Hepatic stellate cell (primary cell): Measurements from ENCODE around the gene SUSD1.
A peak's percentile ranks its signal among the peaks of the same experiment; 100 is the strongest.

Source experiments
- DNase-seq: peaks from one replicate; pipeline ENCODE4 v3.0.0; 2011; ENCODE audit warnings: low spot score

Gene SUSD1

DNA sequence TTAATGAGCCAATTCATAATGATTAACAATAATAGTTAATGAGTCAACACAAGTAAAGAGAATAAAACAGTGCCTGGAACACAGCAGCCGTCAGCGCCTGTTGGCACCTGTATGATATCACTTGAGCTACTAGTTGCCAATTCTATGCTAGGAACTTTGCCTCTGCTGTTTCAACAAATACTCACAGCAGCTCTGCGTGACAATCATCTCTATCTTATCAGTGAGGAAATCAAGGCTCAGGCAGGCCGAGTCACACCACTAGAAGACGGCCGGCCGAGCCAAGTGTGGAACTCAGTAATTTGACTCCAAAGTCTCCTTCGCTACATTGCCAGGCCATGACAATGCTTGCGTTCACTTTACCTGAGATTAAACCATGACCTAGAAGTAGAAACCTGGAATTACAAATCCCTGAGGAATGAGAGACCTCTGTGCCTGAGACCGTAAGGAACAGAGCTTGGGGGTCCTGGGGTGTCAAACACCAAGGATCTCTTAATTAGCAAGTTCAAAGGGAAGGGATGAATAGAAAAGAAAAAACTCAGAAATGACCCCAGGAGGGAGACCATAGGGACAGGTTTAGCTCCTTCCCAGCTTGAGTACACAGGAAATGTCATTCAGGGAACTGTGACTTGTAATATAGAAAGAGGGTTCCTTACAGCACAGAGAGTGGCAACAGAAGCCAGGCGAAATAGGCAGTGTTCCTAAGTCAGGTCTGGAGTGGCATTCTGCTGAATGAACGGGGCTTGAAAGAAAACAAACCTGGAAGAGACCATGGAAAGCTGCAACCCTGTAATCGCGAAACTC is 109.1 kb downstream of the SUSD1 start:
- DNase-seq: peak; percentile 19

- no peak for DNase-seq
Observed at GRCh38 chr9:112064871-112065270, 110.2 kb downstream of the SUSD1 start.

DNA sequence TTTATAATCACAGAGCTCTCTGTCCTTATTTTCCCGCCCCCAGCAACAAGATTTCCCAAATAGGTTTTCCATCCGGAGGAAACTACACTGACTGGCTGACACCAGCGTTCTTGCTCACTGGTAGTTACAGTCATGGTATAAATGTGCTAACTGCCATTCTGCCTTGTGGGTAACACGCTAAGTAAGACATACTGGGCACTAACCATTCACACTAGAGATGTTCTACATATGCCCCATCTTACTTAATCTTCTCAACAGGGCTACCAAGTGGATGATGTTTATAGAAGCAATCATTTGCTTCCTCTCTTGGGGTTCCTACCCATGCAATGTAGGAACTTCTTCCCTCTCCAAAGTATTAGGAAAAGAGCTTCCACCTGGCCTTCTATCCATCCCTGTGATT is 111.5 kb downstream of the SUSD1 start:
- DNase-seq: no peak

DNA sequence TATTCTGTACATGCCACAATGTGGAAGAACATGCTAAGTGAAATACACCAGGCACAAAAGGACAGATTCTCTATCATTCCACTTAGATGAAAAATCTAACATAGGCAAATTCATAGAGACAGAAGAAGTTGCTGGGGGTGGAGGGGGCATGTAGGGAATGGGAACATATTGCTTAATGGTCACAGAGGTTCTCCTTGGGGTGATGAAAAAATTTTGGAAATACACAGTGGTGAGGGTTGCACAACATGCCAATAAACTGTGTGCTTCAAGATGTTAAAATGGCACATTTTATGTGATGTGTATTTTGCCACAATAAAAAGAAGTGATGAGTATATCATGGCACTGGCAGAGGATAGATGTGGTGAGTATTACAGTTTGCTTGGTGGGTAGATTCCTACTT is 111.9 kb downstream of the SUSD1 start:
- no peak for DNase-seq

GRCh38 chr9:112061152-112061740 is 113.9 kb downstream of the SUSD1 start:
- DNase-seq: peak; percentile 83

DNA sequence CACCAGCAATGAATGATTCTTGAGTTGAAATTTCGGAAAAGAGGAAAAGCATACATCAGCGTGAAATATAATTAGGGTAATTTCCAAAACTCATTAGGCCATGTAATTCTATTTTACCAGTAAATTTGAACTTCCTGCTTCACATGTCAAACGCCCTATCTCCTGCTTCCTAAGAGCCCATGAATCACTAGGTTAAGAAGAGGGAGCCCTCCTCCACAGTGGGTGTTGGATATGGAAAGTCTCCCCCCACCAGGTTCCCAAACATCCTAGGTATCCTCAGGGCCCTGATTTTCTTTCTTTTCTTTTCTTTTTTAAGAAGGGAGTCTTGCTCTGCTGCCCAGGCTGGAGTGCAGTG is 115.2 kb downstream of the SUSD1 start:
- no peak for DNase-seq

DNA sequence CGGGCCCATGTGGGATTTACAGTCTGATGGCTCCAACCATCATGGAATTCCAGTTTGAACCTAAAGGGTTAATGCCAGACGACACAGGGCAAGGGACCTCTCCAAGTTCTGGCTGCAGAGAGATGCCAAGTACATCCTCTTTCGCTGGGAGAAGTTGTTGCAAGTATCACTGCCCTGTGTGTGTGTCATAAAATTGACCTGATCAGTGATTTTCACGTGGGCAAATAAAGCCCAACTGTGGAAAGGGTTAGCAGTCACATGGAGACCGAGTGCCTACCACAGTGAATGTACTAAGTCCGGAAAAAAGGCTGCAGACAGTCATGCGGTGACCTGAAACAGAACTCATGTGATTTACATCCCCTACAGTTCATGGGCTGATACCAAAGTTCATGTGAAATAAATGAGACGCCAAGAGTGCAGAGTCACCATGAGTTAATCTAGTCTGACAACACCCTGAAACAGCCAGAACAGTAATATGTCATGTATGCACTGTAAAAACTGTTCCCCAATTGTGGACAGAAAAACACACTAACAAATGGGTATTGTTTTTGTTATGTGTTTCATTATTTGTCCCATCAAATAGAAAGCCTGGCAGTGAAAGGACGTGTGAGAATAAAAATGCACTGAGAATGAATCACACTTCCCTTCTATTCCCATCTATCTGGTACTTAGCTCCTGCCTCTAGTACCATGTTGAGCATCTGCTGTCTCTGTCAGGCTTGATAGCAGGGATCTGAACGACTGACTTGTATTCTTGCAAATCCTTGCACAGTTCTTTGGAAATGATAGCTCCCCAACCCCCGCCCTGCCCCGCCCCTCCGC is 115.7 kb downstream of the SUSD1 start:
- DNase-seq: peak; percentile 35

GRCh38 chr9:112056996-112057395 is 118.1 kb downstream of the SUSD1 start:
- DNase-seq: no peak

DNA sequence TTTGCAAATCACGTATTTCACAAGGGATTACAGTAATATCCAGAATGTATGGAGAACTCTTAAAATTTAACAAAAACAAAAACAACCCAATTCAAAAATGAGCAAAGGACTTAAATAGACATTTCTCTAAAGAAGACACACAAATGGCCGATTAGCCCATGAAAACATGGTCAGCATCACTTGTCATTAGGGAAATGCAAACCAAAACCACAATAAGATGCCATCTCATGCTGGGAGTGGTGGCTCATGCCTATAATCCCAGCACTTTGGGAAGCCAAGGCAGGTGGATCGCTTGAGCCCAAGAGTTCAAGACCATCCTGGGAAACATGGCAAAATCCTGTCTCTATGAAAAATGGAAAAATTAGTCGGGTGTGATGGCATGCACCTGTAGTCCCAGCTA is 120.2 kb downstream of the SUSD1 start:
- no peak for DNase-seq

- no peak for DNase-seq
Observed at GRCh38 chr9:112051812-112052211, 123.3 kb downstream of the SUSD1 start.

DNA sequence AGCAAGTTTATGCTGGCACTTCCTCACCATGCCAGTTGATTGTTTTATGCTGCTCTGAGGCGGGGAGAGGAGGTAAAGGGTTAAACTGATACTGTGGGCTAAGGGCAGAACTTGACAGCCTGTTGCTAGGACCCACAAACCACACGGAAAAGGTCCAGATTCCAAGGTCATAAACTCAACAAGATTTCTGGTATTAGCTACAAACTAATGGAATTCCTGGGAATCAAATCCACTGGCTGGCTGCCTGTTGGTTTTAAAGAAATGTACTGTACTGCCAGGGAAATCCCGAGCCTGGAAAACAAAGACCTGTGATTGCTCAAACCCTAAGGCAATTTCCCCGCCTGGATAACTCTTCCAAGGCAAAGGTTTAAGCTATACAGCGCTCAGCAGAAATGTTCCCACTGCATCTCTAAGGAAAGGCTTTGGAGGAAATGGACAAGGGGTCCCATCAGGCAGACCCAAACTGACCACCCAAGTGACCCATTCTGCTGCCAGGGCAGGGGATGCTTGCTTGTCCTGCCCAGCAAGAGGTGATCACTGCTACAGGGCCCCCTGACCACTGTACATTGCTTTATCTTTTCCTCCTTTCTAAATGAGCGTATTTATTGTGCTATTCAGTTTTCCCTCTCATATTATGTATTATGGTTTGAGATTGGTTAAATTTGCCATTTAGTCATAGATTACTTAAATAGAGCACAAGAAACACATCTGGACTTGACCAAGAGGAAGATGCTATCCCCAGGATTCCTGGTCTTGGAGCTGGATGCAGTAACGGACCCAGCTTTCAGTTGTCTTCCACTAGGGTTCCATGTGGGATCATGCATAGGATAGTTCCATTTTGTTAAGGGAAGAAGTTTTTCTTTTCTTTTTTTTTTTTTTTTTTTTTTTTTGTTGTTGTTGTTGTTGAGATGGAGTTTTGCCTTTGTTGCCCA is 124.3 kb downstream of the SUSD1 start:
- peak; percentile 62 for DNase-seq

DNA sequence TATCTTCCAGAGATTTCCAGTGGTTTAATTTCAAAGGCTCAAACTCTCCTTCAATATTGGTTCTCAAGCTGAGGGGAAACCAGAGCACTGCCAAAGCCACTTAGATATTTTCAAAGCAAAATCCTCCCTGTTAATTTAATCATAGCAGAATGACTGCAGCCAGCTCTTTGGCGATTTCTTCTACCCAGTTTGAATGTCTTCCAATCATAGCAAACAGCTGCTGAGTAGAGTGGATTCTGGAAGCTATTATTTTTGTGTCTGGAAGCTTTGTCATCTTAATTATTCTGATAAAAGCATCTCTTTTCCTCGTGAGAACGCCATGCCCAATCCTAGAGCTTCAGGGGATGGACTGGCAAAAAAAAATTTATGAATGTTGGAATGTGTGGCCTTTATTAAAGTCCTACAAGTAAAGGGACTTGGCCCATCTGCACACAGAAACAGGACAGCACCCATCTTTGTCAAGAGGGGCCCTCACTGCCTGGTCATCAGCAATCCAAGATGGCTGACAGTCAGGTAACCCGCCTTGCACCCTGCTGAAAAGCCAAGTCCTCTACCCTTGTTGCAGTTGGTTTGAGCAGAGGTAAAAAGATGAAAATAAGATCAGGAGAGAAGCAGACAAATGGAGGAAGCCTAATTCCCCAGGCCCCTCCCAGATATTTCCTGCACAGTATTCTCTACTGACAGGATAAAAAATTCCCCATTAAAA is 125.1 kb downstream of the SUSD1 start:
- no peak for DNase-seq

DNA sequence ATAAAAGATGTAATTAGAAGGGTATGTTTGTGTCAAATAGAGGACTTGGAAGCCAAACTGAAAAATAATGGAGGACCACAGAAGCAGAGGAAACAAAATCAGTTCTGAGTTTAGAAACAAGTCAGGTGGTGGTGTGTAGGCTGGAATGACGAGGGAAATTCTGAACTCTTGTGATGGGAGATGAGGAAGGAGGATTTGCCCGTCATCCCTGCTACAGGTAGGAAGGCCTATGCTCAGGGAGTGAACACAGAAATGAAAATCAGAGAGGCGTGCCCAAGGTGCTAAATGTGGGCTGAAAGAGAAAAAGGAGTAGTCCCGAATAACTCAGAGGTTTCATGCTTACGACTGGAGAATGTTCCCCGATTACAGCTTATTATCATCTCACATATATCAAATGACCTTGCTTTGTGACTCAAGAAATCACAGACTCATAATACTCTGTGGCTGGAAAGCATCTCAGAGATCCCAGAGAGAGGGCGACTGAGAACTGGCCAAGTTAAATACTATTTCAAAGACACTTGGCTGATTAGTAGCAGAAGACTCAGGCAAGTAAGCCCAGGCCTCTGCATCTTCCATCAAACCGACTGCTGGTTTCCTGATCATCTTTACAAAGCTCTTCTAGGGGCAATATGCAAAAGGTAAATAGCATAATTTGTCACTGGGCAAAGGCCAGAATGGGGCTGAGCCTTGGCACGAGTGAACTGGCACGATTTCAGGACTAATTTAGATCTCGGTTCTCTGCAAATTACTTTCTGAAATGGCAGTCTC is 126.0 kb downstream of the SUSD1 start:
- no peak for DNase-seq

- no peak for DNase-seq
Observed at GRCh38 chr9:112047538-112048066, 127.5 kb downstream of the SUSD1 start.

GRCh38 chr9:112046181-112046580 is 128.9 kb downstream of the SUSD1 start:
- DNase-seq: no peak

GRCh38 chr9:112044881-112045280 is 130.2 kb downstream of the SUSD1 start:
- no peak for DNase-seq

DNA sequence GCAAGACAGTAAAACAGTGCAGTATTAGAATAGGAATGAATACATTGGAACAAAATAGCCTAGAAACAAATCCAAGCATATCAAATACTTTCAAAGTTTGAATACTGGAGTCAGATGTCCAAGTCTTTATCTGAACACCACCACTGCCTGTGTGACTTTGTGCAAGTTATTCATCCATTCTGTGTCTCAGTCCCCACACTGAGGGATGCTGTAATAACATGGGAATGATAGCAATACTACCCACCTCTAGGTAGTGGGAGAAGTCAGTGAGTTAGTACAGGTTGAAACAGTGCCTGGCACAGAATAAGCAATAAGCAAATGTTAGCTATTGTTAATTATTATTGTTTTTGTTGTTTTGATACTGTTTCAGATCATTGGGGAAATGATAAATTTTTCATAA is 130.9 kb downstream of the SUSD1 start:
- no peak for DNase-seq

DNA sequence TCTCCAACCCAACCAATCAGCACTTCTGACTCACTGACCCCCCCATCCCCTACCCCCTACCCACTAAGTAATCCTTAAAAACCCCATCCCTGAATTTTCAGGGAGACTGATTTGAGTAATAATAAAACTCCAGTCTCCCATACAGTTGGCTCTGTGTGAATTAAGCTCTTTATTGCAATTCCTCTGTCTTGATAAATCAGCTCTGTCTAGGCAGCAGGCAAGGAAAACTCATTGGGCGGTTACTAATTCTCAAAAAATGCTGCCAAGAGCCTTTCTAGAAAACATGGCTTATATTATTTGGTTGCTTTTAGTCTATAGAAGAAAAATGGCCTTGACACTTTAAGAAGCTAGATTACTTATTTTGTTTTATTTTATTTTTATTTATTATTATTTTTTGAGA is 131.7 kb downstream of the SUSD1 start:
- no peak for DNase-seq

DNA sequence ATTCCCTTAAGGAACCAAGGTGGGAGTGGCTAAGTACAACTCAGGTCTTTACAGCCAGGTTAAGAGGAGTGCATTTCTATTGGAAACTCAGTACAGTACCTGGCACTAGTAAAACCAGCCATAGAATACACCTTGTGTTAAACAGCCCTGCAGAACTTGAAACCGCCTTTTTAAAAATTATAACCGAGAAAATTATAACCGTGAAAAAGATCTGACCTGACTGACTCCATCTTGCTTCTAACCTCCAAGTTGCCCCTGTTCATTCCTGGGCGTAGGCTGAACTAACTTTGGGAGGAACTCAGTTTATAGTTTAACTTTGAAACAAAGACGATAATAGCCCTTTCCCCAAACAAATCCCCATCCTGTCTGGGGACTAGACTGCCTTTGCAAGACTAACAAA is 132.3 kb downstream of the SUSD1 start:
- DNase-seq: no peak

GRCh38 chr9:112042244-112042638 is 132.9 kb downstream of the SUSD1 start:
- DNase-seq: no peak
